Measurements from ENCODE around the gene YIPF4.
"Not testable (repeated sequence)": the region's sequence is repeated elsewhere in the genome, so short reads cannot be mapped to it uniquely, and the experiment has no call there.

Gene YIPF4

DNA sequence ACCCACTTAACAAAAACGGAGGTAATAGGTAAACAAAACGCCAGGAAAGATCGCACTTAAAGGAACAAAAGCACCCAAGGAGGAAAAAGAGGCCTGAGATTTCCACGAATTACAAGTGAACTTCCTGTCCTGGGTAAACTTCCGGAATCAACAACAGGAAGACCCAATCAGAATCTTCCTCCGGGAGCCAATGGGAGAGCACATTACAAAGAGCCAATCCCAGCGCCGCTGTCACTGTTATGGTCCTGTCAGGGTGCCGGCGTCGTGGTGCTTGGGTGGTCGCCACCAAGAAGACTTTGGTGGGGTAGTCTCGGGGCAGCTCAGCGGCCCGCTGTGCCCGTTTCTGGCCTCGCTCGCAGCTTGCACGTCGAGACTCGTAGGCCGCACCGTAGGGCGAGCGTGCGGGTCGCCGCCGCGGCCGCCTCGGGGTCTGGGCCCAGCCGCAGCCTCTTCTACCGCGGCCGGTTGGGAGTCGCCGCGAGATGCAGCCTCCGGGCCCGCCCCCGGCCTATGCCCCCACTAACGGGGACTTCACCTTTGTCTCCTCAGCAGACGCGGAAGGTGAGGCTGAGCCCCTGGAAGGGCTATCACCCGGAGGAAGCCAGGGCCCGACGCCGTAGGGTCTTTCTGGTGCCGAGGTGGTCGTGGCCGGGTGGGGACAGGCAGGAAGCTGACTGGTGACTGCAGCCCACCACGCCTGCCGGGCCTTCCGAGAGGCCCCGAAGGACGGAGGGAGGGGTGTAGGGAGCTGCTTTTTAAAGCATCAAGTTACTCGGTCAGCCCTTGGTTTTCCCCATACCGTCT is at the start of gene YIPF4:
YIPF4 (plus strand) TSS at position 231 of the 804 bp plus-strand sequence; CDS start at position 483, 252 bp downstream.
- DNase-seq = peak; percentile 80 to 84

GRCh38 chr2:32228181-32228580 is 49.5 kb upstream of the YIPF4 start:
- no peak for DNase-seq

DNA sequence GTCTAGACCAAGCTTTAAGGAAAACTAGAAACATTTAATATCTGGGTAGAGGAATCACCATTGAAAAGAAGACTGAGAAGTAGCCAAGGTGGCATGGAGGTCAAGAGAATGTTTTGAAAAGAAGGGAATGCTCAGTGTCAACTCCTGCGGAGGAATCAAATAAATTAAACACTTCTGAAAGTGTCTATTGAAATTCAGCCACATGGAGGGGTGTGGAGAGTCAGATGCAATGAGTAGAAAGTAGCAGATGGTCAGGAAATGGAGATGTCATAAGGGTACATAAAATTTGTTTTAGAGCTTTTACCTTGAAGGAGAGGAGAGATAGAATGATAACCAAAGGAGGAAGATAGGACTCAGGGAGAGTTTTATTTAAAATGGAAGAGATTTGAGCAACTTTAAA is 48.1 kb upstream of the YIPF4 start:
- no peak for DNase-seq

GRCh38 chr2:32231959-32232358 is 45.7 kb upstream of the YIPF4 start:
- DNase-seq = no peak

DNA sequence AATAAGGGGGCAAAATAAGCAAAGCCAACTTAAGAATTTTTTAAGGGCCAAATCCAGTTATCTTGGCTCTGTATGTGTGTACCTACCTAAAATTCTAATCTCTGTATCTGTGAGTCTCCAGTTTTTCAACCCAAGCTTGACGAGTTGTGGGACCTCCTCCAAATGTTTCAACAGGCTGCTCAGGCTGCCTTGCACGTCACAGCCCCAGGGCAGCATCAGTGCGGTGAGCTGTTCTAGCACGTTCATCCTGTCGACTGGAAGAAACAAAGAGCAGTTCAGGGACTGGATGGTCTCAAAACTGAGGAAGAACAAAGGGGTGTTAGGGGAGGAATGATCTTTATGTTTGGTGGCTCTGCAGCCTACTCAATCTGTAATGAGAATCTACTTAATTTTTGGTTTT is 42.4 kb upstream of the YIPF4 start:
- no peak for DNase-seq

DNA sequence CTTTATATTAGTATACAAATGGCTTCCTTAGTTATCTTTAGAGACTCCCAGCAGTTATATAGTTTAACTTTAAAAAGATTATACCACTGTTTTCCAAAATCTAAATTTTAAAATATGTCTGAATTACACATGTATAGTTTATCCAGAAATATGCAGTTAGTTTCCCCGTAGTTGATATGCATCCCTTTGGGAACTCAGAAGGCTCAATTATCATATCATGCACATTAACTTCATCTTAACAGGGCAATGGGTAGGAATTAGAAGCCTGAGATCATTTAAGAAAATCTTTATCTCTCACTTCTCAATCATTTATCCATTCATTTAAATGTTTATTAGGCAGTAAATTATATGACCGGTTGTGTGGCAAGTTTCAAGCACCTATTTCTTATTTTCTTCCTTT is 40.2 kb upstream of the YIPF4 start:
- DNase-seq = no peak

- no peak for DNase-seq
These were observed 39.7 kb upstream of the YIPF4 start for GRCh38 chr2:32237996-32238395.

DNA sequence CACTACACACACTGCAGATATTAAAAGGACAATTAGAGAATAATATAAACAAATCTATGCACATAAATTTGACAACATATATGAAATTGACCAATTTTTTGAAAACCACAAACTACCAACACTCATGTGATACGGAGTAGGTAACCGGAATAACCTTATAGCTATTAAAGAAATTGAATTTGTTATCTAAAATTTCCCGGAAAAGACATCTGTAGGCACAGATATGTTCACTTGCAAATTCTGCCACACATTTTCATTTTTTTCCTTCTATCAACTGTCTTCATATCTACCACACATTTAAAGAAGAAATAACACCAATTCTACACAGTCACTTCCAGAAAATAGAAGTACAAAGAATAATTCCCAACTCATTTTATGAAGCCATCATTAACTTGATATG is 35.4 kb upstream of the YIPF4 start:
- no peak for DNase-seq

GRCh38 chr2:32246911-32247310 is 30.8 kb upstream of the YIPF4 start:
- DNase-seq = no peak

GRCh38 chr2:32248299-32248698 is 29.4 kb upstream of the YIPF4 start:
- DNase-seq = no peak

- no peak for DNase-seq
These were observed 27.9 kb upstream of the YIPF4 start for GRCh38 chr2:32249731-32250236.

DNA sequence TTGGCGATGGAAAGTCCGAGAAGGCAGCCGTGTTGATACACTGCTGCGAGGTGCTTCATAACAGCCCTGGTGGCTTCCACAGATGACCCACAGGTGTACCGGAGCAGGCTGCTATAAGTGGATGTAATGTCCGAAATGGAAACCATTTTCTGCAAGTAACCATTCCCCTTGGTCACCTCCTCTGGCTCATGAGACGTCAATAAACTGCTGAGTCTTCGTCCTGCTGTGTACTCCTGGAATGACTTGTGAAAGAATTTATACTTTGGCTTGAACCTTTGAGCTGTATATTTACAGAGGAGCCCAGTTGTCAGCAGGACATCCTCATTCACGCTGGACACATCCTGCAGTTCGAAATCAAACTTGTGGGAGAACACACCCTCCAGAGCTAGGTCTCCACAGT is 27.4 kb upstream of the YIPF4 start:
- no peak for DNase-seq

GRCh38 chr2:32258242-32258641 is 19.5 kb upstream of the YIPF4 start:
- DNase-seq = no peak

GRCh38 chr2:32260376-32260775 is 17.3 kb upstream of the YIPF4 start:
- no peak for DNase-seq

- no peak for DNase-seq
These were observed 15.6 kb upstream of the YIPF4 start for GRCh38 chr2:32262105-32262504.

DNA sequence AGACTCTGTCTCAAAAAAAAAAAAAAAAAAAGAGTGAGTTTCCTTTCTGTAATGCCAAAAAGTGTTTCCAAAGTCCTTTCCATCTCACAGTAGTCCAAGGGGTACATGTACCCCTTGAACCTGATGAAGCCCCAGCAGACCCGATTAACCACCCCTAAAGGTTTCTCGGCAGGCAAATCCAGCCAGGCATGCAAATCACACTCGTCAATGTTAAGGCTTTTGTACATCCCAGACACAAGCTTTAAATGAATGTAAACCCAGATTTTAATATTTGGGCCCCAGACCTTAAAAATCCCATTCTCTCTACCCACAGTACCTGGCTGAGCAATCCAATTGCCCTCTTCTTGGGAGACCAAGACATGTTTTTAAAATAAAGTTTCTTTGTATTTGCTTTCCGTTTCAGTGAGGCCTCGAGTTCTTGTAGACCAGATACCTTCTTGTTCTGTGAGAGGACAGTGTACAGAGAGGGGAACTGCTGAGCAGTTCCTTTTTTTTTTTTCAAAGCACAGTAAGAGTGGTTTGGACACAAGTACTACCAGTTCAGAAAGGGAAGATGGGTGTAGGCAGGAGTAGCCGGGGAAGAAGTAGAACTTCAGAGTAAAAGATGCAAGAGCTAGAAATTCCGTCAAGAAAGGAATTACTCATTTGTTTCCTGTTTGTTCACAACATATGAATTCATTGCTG is 13.1 kb upstream of the YIPF4 start, which contains the start of gene NLRC4:
NLRC4 (minus strand) TSS at position 465 of the 684 bp plus-strand sequence. CDS start 8,111 bp downstream, outside the sequence.
- DNase-seq = no peak

GRCh38 chr2:32271063-32271462 is 6.6 kb upstream of the YIPF4 start:
- no peak for DNase-seq

DNA sequence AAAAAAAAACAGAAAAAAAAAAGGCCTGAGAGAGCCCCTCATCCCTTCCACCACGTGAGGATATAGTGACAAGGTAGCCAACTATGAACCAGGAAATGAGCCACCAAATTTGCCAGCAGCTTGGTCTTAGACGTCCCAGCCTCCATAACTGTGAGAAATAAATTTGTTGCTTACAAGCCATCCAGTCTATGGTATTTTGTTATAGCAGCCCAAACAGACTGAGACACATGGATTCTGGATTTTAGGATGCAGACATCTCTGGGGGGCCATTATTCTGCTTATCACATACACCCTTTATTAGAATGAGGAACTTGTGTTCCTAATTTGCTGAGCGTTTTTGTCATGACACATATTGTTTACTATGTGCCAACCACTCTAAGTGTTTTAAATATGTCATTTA is 5.4 kb upstream of the YIPF4 start:
- no peak for DNase-seq

DNA sequence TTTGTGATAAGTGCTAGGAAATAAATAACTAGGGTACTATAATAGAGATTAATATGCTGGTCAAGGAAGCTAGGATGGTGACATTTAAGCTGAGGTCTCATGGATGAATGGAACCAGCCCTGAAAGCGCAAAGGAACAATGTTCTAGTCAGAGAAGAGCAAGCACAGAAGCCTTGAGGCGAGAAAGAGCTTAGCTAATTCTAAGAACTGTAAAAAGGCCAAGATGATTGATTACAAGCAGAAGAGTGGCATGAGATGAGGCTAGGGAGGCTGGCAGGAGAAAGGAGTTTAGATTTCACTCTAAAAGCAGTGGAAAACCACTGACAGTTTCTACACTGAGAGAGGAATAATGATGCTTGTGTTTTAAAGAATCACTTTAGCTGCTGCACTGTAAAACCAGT is 3.4 kb upstream of the YIPF4 start:
- DNase-seq = no peak

DNA sequence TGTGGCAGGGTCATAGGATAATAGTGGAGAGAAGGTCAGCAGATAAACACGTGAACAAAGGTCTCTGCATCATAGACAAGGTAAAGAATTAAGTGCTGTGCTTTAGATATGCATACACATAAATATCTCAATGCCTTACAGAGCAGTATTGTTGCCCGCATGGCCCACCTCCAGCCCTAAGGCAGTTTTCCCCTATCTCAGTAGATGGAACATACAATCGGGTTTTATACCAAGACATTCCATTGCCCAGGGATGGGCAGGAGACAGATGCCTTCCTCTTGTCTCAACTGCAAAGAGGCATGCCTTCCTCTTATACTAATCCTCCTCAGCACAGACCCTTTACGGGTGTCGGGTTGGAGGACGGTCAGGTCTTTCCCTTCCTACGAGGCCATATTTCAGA is 1.9 kb upstream of the YIPF4 start:
- DNase-seq = not testable (repeated sequence)

DNA sequence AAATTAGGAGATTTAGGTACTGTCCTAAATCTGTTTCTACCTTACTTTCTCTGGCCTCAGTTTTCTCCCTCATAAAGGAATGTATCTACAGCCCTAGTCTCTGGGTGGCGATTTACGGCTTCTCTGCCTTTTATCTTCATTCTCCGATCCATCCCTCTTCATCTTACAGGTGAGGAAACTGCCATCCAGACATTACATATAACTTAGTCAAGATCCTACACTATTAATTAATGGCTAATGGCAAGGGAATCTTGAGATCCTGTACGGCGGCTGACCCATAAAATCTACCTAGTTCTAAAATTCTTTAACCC is 386 bp upstream of the YIPF4 start:
- no peak for DNase-seq

GRCh38 chr2:32278478-32278853 is 762 bp downstream of the YIPF4 start:
- DNase-seq = no peak

- DNase-seq = no peak
These were observed 6.6 kb downstream of the YIPF4 start for GRCh38 chr2:32284321-32284720.

Data from stimulated activated CD4-positive, alpha-beta T cell treated with anti-CD3 and anti-CD28 coated beads, Interleukin-4, amount 100 ng/mL, for 4 hours (primary cell).